Epithelial cell of umbilical artery (primary cell): ENCODE results near the gene BMI1. TPM values are rescaled to one million over a fixed set of nuclear protein-coding genes. Genes with fewer than 3 reads are reported as not detected.

ENCODE experiments used
- total RNA-seq: library from RNA; depleted of rRNA; stranded (reverse); fragments of >200 nt; gene quantifications from 2 replicates; pipeline ENCODE4 v1.2.3, GENCODE V29; 2014

The BMI1 gene
- 27.4 and 34.8 TPM in 2 replicates for total RNA-seq

DNA sequence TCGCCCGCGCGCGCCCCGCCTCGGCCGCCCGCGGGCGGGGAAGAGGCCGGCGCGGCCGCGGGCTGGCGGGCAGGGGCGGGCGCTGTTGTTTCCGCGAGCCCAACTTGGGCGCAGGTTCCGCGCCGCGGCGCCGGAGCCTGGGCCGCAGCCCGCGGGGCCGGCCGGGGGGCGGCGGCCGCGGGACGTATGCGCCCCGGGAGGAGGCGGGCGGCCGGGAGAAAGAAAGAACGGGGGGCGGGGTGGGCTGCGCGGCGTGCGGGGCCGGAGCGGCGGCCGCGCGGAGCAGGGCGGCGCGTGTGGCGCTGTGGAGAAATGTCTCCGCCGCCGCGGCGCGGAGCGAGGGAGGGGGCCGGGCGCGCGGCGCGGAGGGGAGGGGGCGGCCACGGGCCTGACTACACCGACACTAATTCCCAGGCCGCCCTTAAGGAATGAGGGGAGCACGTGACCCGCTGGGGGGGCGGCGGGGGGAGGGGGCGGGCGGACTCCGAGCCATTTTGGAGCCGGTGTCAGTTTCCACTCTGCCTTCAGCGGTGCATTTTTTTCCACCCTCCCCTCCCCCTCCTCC lies at the start of gene BMI1:
Gene BMI1, plus strand, starts transcription at position 509 of the 565 bp plus-strand sequence. CDS start 5,351 bp downstream, outside the sequence.

DNA sequence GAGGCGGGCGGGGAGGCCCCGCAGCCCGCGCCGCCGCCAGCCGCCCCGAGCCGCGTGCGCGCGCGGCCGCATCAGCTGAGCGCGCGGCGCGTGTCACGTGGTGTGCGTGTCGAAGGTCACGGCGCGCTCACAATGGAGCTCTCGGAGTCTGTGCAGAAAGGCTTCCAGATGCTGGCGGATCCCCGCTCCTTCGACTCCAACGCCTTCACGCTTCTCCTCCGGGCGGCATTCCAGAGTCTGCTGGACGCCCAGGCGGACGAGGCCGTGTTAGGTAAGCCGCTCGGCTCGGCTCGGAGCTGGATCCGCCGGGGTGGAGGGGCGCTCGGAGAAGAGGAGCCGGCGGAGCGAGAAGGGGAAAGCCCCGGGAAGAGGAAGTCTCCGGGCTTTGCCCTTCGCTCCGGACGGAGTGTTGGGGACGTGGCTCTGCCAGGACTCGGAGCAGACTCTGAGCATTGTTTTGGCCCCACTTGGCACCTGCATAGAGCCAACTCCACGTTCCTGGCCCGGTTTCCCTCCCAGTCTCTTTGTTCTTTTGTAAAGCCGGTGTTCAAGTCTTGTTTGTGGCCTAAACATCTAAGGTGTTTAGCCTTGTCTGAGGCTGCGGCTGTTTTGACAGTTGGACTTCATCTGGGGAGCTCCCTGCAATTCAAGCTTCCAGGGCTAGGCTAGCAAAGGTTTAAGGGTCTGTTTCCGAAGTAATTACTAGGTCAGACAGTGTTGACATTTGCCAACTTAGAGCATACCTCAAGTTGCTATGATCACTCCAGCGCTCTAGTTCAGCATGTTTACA lies 4.4 kb upstream of the BMI1 start, which contains the start of gene COMMD3:
Gene COMMD3, plus strand, starts transcription at position 103 of the 790 bp plus-strand sequence. Its CDS starts 30 bp downstream, at position 133.

DNA sequence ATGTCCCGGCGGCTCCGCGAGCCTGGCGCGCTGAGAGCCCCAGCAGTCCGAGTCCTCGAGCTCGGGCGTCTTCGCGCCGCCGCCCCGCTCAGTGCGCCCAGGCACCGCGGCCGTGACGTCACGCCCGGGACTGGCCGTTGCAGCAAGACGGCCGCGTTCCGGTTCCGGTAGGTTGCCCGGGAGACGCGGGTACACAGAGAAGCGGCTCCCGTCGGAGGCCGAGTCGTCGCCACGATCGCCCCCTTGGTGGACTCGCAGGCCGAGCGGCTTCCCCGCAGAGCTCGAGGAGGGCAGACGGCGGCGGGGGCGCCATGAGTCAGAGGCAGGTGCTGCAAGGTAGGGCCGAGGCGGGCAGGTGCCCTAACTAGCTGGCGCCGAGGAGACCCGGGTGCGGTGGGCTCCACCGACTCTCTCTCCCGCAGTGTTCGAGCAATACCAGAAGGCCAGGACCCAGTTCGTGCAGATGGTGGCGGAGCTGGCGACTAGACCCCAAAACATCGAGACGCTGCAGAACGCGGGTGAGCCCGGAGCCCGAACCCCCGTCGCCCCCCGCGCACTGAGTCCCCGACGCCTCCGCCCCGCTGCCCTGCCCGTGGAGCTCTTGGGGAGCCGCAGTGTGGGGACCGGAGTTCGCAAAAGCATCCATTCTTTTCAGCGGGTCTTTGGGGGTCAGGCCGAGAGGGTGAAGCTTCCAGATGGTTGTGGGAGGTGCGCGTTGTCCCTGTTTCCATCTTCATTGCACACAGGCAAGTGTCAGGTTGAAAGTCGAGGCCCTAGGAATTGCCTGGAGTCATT lies 24.6 kb downstream of the BMI1 start, which contains the start of gene SPAG6:
Gene SPAG6, plus strand, starts transcription at position 196 of the 795 bp plus-strand sequence. Its CDS starts 116 bp downstream, at position 312.

Other genes starting within 250 kb of the BMI1 start
- not detected in 2 replicates for gene EBLN1, start 103.1 kb upstream of the BMI1 start, total RNA-seq
- gene COMMD3, start 4.7 kb upstream of the BMI1 start, total RNA-seq: 57.5 and 79.5 TPM in 2 replicates
- gene SPAG6, start 24.4 kb downstream of the BMI1 start, total RNA-seq: not detected in 2 replicates